Panc1 (cell line): Measurements from ENCODE around the gene PTGIS. TPM values are rescaled to one million over a fixed set of nuclear protein-coding genes. Genes with fewer than 3 reads are reported as not detected.

ENCODE experiments used
- ATAC-seq: fragments of 200-7000 bp; cut with Tn5 transposase; 2 replicates; pipeline ENCODE4 v1.9.1; 2020; ENCODE audit warnings: mild to moderate bottlenecking, moderate library complexity
- BruUV-seq: library from RNA; stranded (reverse); fragments of 400-500 nt; replicated peaks from 2 replicates; lab custom pipeline; 2021; lab: Mats Ljungman, UMichigan
- CTCF ChIA-PET: fragments of 300-600 bp; sonication (Branson Sonifier 250); formaldehyde crosslinking; loops from one replicate; lab custom pipeline; 2022; ENCODE audit warnings: antibody characterized with exemption; lab: Charles Lee
- POLR2A ChIA-PET: fragments of 300-600 bp; sonication (Branson Sonifier 250); formaldehyde crosslinking; loops from one replicate; lab custom pipeline; 2022; ENCODE audit warnings: antibody characterized with exemption; lab: Charles Lee
- DNase-seq: peaks from one replicate; pipeline ENCODE4 v3.0.0-alpha.2; 2010; ENCODE audit warnings: low read depth, low spot score
- H3K27ac ChIP-seq: 2 replicates; pipeline ENCODE4 v1.5.1; 2011; ENCODE audit warnings: mild to moderate bottlenecking, low read length, inconsistent platforms
- H3K27me3 ChIP-seq: fragments of 200-500 bp; sonication (Bioruptor generic); 2 replicates; pipeline ENCODE4 v1.6.0; 2014; ENCODE audit warnings: low read length, inconsistent platforms; ENCODE audit not compliant: control insufficient read depth, insufficient read depth
- H3K36me3 ChIP-seq: fragments of 200-500 bp; sonication (Bioruptor generic); 2 replicates; pipeline ENCODE4 v1.5.1; 2014; ENCODE audit warnings: inconsistent platforms, mild to moderate bottlenecking, low read length, moderate library complexity; ENCODE audit not compliant: control insufficient read depth, insufficient read depth
- H3K4me1 ChIP-seq: 2 replicates; pipeline ENCODE4 v1.5.1; 2011; ENCODE audit warnings: inconsistent platforms, mild to moderate bottlenecking, low read length, moderate library complexity; ENCODE audit not compliant: control insufficient read depth, insufficient read depth
- H3K4me3 ChIP-seq, 2 experiments: 2 replicates each; pipeline ENCODE4 v1.5.1; 2011 to 2012; ENCODE audit warnings: low read depth in 2 of 2, low read length in 2 of 2, mild to moderate bottlenecking in 2 of 2, inconsistent platforms in 1 of 2, moderate library complexity in 1 of 2
- H3K9me3 ChIP-seq: fragments of 200-500 bp; sonication (Bioruptor generic); 2 replicates; pipeline ENCODE4 v1.5.1; 2014; ENCODE audit warnings: low read depth, mild to moderate bottlenecking, inconsistent platforms, low read length, moderate library complexity; ENCODE audit not compliant: control insufficient read depth, insufficient read depth
- POLR2AphosphoS5 ChIP-seq: IDR thresholded peaks from 2 replicates; pipeline ENCODE4 v1.6.1; 2012; ENCODE audit warnings: mild to moderate bottlenecking, low read depth, low read length, moderate library complexity
- SIN3A ChIP-seq: IDR thresholded peaks from 2 replicates; pipeline ENCODE4 v1.6.1; 2012; ENCODE audit warnings: low read depth, mild to moderate bottlenecking, low read length, moderate library complexity, borderline replicate concordance; ENCODE audit not compliant: insufficient read depth
- TCF7L2 ChIP-seq: IDR thresholded peaks from 2 replicates; pipeline ENCODE4 v1.6.1; 2011; ENCODE audit warnings: mild to moderate bottlenecking, low read depth, low read length, inconsistent platforms
- in situ Hi-C: cut with HindIII; loops from 2 replicates; pipeline ENCODE4 v1.10.0; 2016; ENCODE audit warnings: low sequenced_read_pairs, low pct_unique_long_range_greater_than_20kb
- intact Hi-C: fragments of 100-400 bp; cut with micrococcal nuclease; formaldehyde crosslinking; loops from one replicate; pipeline ENCODE4 v1.10.0; 2022; ENCODE audit not compliant: unreplicated experiment
- total RNA-seq: library from RNA; stranded (reverse); gene quantifications from one replicate; pipeline ENCODE4 v1.2.1, GENCODE V29; 2021; ENCODE audit not compliant: unreplicated experiment
- TF ChIP-seq, protein P1 (sequence below): fragments of 450-650 bp; IDR thresholded peaks from 2 replicates; pipeline ENCODE4 v1.5.1; 2017; ENCODE audit warnings: mild to moderate bottlenecking
- TF ChIP-seq, protein P2 (sequence below), 2 experiments: IDR thresholded peaks; 2 replicates each; pipeline ENCODE4 v1.6.1; 2011 to 2012; ENCODE audit warnings: low read depth in 2 of 2, control low read depth in 1 of 2, low read length in 1 of 2, mild to moderate bottlenecking in 1 of 2, moderate library complexity in 1 of 2; ENCODE audit not compliant: insufficient read depth in 1 of 2

The PTGIS gene
- total RNA-seq, 1 experiment from 2014 or later = 4.4 TPM

DNA sequence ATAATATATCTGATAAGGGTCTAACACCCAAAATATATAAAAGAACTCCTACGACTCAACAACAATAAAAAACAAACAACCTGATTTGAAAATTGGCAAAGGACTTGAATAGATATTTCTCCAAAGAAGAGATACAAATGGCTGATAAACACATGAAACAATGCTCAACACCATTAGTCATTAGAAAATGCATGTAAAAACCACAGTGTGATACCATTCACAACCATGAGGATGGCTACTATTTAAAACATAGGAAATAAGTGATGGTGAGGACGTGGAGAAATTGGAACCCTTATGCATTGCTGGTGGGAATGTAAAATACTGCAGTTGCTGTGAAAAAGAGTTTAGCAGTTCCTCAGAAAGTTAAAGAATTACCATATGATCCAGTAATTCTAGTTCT is 41.4 kb downstream of the PTGIS start:
- no peak overlapping the region for H3K27ac ChIP-seq
- in situ Hi-C loops (no loop called here), intact Hi-C loops (no loop called here)
- TF ChIP-seq POLR2AphosphoS5 = no peak
- no peak for TF ChIP-seq SIN3A
- ATAC-seq (no peak), DNase-seq (no peak)
- ChIA-PET CTCF (no interaction called here), POLR2A (interaction anchor here (0.6 kb wide), 1 partner anchor 207 kb away, joined by 14 read pairs; no protein-coding TSS in a partner anchor)
- H3K9me3 ChIP-seq = no peaks in the 10 kb centered on the region
- H3K27me3 ChIP-seq = no peaks in the 10 kb centered on the region
- no TSS peak for BruUV-seq
- no peaks in the 10 kb centered on the region for H3K36me3 ChIP-seq
- no peak overlapping the region for H3K4me3 ChIP-seq
- H3K4me1 ChIP-seq = no peaks in the 10 kb centered on the region

DNA sequence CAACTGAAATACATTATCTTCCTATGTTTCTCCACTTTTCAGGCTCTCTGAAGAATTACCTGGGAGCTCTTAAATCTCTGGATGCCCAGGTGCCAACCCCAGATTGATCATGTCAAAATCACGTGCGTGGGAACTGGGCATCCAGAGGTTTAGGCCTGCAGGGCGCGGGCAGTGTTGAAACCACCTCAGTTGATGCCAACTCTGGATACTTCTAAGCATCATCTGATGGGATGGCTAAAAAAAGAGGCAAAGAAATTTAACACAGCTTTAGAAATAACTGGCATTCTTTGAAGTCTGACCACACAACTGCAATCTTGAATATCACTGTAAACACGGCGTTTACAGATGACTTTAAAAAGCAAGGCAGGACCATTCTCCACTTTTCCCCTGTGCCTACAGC is 41.9 kb downstream of the PTGIS start:
- intact Hi-C loops (no loop called here), in situ Hi-C loops (no loop called here)
- Histone ChIP-seq H3K27ac (no peak overlapping the region), H3K36me3 (no peaks in the 10 kb centered on the region), H3K9me3 (no peaks in the 10 kb centered on the region), H3K27me3 (no peaks in the 10 kb centered on the region), H3K4me3 (no peak overlapping the region), H3K4me1 (no peaks in the 10 kb centered on the region)
- TF ChIP-seq TCF7L2 = no peak
- TF ChIP-seq, protein P1, sequence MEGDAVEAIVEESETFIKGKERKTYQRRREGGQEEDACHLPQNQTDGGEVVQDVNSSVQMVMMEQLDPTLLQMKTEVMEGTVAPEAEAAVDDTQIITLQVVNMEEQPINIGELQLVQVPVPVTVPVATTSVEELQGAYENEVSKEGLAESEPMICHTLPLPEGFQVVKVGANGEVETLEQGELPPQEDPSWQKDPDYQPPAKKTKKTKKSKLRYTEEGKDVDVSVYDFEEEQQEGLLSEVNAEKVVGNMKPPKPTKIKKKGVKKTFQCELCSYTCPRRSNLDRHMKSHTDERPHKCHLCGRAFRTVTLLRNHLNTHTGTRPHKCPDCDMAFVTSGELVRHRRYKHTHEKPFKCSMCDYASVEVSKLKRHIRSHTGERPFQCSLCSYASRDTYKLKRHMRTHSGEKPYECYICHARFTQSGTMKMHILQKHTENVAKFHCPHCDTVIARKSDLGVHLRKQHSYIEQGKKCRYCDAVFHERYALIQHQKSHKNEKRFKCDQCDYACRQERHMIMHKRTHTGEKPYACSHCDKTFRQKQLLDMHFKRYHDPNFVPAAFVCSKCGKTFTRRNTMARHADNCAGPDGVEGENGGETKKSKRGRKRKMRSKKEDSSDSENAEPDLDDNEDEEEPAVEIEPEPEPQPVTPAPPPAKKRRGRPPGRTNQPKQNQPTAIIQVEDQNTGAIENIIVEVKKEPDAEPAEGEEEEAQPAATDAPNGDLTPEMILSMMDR = no peak
- TF ChIP-seq, protein P2, sequence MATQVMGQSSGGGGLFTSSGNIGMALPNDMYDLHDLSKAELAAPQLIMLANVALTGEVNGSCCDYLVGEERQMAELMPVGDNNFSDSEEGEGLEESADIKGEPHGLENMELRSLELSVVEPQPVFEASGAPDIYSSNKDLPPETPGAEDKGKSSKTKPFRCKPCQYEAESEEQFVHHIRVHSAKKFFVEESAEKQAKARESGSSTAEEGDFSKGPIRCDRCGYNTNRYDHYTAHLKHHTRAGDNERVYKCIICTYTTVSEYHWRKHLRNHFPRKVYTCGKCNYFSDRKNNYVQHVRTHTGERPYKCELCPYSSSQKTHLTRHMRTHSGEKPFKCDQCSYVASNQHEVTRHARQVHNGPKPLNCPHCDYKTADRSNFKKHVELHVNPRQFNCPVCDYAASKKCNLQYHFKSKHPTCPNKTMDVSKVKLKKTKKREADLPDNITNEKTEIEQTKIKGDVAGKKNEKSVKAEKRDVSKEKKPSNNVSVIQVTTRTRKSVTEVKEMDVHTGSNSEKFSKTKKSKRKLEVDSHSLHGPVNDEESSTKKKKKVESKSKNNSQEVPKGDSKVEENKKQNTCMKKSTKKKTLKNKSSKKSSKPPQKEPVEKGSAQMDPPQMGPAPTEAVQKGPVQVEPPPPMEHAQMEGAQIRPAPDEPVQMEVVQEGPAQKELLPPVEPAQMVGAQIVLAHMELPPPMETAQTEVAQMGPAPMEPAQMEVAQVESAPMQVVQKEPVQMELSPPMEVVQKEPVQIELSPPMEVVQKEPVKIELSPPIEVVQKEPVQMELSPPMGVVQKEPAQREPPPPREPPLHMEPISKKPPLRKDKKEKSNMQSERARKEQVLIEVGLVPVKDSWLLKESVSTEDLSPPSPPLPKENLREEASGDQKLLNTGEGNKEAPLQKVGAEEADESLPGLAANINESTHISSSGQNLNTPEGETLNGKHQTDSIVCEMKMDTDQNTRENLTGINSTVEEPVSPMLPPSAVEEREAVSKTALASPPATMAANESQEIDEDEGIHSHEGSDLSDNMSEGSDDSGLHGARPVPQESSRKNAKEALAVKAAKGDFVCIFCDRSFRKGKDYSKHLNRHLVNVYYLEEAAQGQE (IDR thresholded peaks at IDR 0.05; ENCODE audit: insufficient read depth in 1 of 2, low read depth in 2 of 2, low read length in 1 of 2) = no peak
- no peak for TF ChIP-seq SIN3A
- no peak for TF ChIP-seq POLR2AphosphoS5
- ATAC-seq (no peak), DNase-seq (no peak)
- ChIA-PET CTCF (no interaction called here), POLR2A (interaction anchor here (0.6 kb wide), 1 partner anchor 206 kb away, joined by 14 read pairs; no protein-coding TSS in a partner anchor)
- BruUV-seq = no TSS peak

DNA sequence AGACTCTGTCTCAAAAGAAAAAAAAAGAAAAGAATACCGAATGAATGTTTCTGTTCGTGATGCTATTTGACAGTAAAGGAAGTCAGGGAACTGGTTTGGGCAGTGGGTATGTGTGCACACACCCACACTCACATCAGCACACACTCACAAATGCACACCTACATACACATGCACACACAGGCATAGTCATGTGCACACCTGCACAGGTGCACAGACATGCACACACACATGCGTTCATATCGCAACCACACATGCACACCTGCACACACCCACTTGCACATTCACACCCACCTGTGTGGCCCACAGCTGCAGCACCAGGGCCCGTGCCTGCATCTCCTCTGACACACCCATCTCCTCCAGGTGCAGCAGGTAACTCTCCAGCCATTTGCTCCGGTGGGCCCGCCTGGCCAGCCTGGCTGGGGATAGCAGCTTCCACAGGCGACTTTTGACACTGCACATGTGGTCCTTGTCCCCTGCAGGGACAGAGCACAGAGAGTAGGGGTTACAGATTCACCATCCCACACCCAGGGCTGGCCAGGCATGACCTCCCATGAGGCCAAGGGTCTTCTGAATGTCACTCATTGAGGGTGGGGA is 44.1 kb downstream of the PTGIS start:
- Histone ChIP-seq H3K27ac (no peak overlapping the region), H3K27me3 (no peaks in the 10 kb centered on the region), H3K9me3 (no peaks in the 10 kb centered on the region), H3K4me3 (no peak overlapping the region), H3K4me1 (no peaks in the 10 kb centered on the region), H3K36me3 (no peaks in the 10 kb centered on the region)
- in situ Hi-C loops = no loop called here
- no peak for ATAC-seq
- intact Hi-C loops = no loop called here
- BruUV-seq = no TSS peak
- DNase-seq = no peak
- ChIA-PET CTCF (no interaction called here), POLR2A (interaction anchor here (0.6 kb wide), 1 partner anchor 204 kb away, joined by 3 read pairs; no protein-coding TSS in a partner anchor)
- TF ChIP-seq, protein P1 = no peak
- no peak for TF ChIP-seq TCF7L2
- TF ChIP-seq SIN3A = no peak
- TF ChIP-seq POLR2AphosphoS5 = no peak
- TF ChIP-seq, protein P2 (IDR thresholded peaks at IDR 0.05; ENCODE audit: insufficient read depth in 1 of 2, low read depth in 2 of 2, low read length in 1 of 2) = no peak
